GM21723 (cell line): ENCODE measurements around the gene RANBP17.

Experiments
- ATAC-seq: cut with Tn5 transposase; IDR thresholded peaks from one replicate; pipeline ENCODE4 v1.9.1; 2021; ENCODE audit warnings: mild to moderate bottlenecking, moderate library complexity; ENCODE audit not compliant: unreplicated experiment

RANBP17 gene

GRCh38 chr5:171226096-171226754 lies 364.4 kb downstream of the RANBP17 start:
- ATAC-seq: no peak

DNA sequence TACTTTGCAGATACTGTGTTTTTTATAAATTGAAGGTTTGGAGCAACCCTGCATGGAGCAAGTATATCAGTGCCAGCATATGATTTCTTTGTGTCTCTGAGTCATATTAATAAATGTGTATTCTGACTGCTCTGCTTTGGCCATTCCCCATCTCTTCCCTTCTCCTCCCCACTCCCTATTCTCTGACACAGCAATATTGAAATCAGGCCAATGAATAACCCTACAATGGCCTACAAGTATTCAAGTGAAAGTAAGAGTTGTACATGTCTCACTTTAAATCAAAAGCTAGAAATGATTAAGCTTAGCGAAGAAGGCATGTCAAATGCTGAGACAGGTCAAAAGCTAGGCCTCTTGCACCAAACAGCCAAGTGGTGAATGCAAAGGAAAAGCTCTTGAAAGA lies 365.0 kb downstream of the RANBP17 start:
- ATAC-seq: no peak

GRCh38 chr5:171236651-171237050 lies 374.8 kb downstream of the RANBP17 start:
- no peak for ATAC-seq

DNA sequence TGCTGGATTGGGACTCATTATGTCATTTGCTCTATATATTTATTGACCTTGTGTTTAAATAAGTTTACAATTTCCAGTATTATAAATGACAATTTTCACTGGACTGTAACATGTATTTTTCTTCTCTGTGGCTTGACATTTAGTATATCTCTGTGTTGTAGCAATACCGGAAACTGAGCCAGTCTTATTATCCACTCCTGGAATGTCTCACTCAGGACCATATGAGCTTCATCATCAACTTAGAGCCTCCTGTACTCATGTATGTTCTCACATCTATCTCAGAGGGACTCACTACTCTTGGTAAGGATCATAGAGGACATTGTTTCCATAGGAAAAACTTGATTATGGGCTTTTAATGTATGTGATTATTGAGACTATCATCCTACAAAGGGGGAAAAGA lies 380.7 kb downstream of the RANBP17 start:
- ATAC-seq: no peak

DNA sequence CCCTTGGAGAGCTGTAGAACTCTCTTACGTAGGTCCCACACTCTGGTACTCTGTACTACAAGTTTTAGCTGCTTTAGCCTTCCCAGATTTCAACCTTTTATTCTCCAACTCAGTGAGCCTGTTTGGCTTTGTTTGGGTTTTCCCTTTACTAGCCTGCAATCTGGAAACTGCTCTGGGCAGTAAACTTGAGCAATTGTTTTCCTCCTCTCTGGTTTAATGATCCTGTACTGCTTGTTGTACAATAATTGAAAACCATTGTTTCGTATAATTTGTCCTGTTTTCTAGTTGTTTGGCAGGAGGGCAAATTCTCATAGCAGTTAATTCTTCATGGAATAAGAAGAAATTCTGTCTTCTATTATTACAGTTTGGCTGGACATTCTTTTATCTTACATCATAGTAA lies 384.4 kb downstream of the RANBP17 start:
- ATAC-seq: no peak

DNA sequence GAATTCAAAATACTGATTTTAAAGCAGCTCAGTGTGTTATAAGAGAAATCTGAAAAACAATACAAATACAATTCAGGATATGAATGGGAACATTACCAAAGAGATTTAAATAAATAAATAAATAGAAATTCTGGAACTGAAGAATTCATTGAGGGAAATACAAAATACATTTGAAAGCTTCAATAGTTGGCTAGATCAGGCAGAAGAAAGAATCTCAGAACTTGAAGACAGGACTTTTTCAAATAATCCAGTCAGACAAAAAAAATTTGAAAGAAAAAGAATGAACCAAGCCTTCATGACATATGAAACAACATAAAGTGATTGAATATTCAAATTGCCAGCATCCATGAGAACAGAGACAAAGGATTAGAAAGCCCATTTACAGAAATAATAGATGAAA lies 387.6 kb downstream of the RANBP17 start:
- no peak for ATAC-seq

DNA sequence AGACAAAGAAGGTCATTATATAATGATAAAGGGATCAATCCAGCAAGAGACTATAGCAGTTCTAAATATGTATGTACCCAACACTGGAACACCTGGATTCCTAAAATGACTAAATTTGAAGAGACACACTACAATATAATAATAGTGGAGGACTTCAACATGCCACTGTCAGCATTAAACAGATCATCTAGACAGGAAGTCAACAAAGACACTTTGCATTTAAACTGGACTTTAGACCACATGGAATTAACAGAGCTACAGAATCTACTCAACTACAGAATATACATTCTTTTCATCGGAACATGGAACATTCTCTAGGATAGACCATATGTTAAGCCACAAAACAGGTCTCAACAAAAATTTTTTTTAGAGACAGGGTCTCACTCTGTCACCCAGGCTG lies 388.9 kb downstream of the RANBP17 start:
- ATAC-seq: no peak

DNA sequence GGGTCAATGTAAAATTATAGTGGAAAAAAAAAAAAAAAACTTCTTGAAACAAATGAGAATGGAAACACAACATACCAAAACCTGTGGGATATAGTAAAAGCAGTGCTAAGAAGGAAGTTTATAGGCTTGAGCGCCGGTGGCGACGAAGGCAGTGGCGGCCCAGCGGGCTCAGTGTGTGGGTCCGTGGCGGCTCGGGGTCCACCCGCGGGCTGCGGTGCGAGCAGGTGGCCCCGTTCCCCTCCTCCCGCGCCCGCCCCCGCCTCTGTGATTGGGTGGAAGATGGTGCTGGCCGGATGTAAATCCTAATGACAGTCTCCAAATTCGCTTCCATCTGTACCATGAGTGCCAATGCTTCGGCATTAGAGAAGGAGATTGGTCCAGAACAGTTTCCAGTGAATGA lies 389.7 kb downstream of the RANBP17 start:
- ATAC-seq: no peak

DNA sequence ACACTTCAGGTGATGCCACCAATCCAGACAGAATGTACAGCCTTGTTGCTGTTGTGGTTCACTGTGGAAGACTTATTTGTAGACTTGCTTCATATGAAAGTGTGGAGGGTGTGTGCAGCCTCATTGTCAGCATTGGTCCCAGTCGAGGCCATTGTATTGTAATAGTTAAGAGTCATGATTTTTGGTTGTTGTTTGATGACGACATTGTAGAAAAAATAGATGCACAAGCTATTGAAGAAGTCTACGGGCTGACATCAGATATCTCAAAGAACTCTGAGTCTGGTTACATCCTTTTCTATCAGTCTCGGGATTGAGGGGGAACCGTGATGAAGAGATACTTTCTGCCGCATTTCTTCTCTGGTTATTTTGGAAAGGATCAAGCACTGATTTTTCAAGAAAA lies 390.9 kb downstream of the RANBP17 start:
- ATAC-seq: no peak

GRCh38 chr5:171258737-171259415 lies 397.1 kb downstream of the RANBP17 start:
- ATAC-seq: no peak

- no peak for ATAC-seq
Measured at GRCh38 chr5:171261361-171261760, 399.5 kb downstream of the RANBP17 start.

DNA sequence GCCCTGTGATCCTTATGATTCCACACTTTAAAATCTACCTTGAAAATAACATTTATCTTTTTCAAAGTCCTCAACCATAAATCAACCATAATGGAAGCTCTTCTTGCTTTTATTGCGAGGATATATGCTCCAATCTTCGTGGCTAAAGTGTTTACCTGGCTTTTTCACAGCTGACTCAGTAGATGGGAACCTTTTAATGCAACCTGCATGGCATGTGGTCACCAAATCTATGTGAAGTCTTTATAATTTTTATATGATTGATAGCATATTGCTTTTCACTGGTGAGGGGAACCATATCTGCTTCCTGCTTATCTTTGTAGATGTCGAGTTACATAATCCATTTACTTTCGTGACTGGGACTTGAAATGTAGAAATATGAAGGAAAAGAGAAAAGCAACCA lies 400.1 kb downstream of the RANBP17 start:
- no peak for ATAC-seq

DNA sequence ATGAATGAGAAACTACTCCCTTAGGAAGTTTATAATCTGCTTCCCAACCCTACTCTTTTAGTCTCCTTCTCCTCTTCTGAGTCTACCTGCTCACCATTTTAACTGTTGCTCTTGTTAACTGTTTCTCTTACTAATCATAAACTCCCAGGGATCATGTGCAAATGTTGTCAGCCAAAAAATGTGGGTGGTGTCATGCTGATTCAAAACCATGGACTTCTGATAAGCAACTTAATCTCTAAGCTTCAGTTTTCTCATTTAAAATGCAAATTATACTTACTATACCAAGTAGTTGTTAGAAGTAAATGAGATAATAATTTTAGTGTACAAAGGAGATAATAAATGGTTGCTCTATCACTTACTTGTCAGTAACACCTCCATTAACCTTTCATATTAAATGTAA lies 401.4 kb downstream of the RANBP17 start:
- ATAC-seq: no peak

- ATAC-seq: no peak
Measured at GRCh38 chr5:171264843-171265242, 403.0 kb downstream of the RANBP17 start.

DNA sequence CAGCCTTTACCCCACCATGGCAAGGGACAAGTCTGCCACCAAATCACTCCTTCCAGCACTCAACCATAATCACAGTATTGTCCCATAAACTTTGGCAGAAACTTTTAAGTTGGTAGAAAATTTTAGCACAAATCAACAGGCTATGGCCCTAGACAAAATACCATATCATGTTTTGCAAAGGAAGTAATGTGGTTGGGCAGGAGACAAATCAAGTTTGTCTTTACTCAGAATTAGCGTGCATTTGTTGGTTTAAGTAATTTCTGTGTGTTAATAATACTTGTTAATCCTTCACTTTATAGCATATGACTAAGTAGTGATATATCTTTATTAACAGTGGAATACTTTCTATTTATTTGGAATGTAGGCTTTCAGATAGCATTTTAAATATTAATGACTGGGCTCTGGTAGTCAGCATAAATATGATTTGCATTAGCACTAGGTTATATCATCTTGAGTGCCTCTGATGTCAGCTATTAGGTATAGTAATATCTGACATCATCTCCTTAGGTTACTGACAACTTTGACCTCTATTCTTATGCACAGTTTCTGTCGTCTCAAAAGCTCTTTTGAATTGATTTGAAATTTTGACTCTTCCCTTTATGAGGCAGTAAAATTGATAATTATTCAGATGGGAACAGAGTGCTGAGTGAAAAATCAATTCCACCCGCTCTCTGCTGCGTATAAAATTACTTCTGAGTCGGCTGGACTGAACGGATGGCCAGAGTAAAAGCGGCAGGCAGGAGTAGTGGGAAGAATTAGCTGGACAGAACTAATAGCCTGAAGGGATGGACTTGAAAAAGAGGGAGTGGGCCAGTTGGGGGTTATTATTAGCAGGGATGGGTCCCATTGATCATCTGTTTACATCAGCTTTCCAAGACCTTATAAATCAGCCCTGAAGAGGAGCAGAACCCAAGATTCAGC lies 407.1 kb downstream of the RANBP17 start:
- ATAC-seq: no peak

DNA sequence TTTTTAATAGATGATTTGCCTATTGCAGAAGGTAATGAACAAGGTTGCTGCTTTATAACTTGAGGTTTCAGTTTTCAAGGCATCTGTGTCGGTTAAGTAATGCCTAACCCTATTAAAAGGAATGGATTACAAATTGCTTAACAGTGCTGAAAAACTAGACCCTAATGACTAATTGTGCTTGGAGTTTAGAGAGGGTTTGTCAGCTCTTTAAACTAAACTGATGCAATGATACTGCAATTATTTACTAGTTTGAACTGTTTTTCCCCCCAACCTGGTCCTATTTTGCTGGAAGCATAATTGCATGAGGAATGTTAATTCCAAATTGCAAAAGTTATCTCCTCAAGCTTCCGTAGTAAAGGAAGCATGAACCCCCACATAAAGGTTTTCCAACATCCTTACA lies 407.9 kb downstream of the RANBP17 start:
- no peak for ATAC-seq

- no peak for ATAC-seq
Measured at GRCh38 chr5:171270136-171270535, 408.3 kb downstream of the RANBP17 start.

- no peak for ATAC-seq
Measured at GRCh38 chr5:171271798-171272197, 410.0 kb downstream of the RANBP17 start.

DNA sequence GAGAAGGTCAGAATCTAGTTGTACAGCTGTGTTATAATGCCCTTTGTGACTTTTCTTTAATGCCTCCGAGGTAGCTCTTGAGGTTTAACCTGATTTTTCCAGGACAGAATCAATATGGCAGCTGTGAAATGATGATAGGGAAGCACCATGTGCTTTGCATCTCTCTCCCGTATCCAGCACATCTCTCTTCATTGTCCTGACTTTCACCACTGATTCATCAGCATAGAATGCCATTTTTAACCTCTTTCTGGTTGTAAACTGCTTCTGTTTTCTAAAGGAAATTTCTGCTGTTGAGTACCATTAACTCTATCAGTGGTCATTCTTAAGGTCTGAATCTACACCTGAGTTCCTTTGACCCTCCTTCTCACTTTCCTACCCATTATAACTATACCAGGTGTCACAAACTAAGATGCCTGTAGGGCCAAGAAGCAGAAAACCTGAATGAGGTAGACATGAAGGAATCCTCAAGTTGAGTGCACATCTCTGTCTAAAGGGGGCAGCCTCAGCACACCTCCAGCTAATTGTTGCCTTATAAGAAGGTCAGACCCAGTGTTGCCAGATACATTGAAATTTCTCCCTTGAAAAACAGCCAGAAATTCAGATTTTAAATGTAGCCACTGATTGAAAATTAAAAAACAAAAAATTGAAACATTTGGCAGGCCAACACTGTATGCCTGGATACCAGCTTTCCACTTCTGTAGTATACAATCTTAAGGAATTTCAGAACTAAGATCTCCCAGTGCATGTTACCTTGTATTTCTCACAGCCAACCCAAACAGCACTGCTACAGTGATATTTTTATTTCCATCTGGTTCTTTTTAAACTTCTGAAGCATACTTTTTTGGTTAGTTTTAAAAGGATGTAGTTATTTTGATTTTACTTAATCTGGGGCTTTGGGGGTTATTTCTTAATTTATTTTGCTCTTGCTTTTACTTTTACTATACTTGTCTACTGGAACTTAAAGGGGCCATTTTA lies 411.5 kb downstream of the RANBP17 start:
- no peak for ATAC-seq

GRCh38 chr5:171275841-171276544 lies 414.2 kb downstream of the RANBP17 start:
- ATAC-seq: no peak
